Measurements from ENCODE around the gene UMODL1. TPM values are rescaled to one million over a fixed set of nuclear protein-coding genes. Genes with fewer than 3 reads are reported as not detected.

The UMODL1 gene
- total RNA-seq, 3 donors from 2014 or later = 0.14 to 0.90 (median 0.16) TPM

DNA sequence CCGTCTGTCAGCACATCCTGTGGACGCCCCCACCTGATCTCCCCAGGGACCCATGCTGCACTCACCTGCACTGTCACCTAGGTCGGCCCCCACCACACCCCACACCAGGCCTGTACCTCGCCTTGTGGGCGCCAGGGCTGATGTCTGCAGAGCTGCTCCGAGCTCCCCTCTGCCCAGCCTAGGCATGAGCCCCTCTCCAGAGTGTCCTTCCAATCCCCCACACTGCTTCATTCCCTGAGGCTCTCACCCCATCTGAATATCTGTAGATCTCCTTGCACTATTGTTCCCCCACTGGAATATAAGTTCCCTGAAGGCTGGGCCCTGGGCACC, 12.2 kb downstream of the UMODL1 start:
- no peak for ATAC-seq
- TF ChIP-seq, protein P1, sequence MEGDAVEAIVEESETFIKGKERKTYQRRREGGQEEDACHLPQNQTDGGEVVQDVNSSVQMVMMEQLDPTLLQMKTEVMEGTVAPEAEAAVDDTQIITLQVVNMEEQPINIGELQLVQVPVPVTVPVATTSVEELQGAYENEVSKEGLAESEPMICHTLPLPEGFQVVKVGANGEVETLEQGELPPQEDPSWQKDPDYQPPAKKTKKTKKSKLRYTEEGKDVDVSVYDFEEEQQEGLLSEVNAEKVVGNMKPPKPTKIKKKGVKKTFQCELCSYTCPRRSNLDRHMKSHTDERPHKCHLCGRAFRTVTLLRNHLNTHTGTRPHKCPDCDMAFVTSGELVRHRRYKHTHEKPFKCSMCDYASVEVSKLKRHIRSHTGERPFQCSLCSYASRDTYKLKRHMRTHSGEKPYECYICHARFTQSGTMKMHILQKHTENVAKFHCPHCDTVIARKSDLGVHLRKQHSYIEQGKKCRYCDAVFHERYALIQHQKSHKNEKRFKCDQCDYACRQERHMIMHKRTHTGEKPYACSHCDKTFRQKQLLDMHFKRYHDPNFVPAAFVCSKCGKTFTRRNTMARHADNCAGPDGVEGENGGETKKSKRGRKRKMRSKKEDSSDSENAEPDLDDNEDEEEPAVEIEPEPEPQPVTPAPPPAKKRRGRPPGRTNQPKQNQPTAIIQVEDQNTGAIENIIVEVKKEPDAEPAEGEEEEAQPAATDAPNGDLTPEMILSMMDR (IDR thresholded peaks at IDR 0.05) = no peak
- Histone ChIP-seq H3K36me3 (ENCODE audit: low read depth) (no peaks in the 10 kb centered on the region), H3K9me3 (no peaks in the 10 kb centered on the region), H3K4me3 (no peak overlapping the region), H3K4me1 (ENCODE audit: low read depth) (peaks cover 7% of the 10 kb centered on the region)
- no peak for DNase-seq
- intact Hi-C loops (cut with DNase I, micrococcal nuclease) = no loop called here

DNA sequence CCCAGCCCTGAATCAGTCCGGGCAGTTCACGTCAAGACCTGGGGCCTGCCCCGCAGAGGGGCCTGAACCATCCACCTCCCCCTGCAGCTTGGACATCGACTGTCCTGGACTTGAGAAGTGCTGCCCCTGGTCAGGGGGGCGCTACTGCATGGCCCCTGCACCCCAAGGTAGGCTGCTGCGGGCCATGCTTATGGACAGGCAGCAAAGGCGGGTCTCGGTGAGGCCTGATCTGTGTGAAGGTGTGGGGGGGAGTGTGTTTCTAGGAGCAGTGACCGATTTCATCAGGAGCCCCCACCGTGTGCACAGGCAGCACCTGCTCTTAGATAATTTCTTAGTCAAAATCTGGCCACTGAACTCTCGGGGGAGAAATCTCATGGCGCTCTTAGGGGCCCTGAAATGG, 13.0 kb downstream of the UMODL1 start:
- H3K9me3 ChIP-seq = no peaks in the 10 kb centered on the region
- no peak overlapping the region for H3K4me3 ChIP-seq
- ATAC-seq (no peak), DNase-seq (no peak)
- TF ChIP-seq, protein P1 (IDR thresholded peaks at IDR 0.05) = no peak
- peaks cover 11% of the 10 kb centered on the region for H3K4me1 ChIP-seq (ENCODE audit: low read depth)
- H3K36me3 ChIP-seq (ENCODE audit: low read depth) = no peaks in the 10 kb centered on the region
- intact Hi-C loops (cut with DNase I, micrococcal nuclease) = no loop called here

DNA sequence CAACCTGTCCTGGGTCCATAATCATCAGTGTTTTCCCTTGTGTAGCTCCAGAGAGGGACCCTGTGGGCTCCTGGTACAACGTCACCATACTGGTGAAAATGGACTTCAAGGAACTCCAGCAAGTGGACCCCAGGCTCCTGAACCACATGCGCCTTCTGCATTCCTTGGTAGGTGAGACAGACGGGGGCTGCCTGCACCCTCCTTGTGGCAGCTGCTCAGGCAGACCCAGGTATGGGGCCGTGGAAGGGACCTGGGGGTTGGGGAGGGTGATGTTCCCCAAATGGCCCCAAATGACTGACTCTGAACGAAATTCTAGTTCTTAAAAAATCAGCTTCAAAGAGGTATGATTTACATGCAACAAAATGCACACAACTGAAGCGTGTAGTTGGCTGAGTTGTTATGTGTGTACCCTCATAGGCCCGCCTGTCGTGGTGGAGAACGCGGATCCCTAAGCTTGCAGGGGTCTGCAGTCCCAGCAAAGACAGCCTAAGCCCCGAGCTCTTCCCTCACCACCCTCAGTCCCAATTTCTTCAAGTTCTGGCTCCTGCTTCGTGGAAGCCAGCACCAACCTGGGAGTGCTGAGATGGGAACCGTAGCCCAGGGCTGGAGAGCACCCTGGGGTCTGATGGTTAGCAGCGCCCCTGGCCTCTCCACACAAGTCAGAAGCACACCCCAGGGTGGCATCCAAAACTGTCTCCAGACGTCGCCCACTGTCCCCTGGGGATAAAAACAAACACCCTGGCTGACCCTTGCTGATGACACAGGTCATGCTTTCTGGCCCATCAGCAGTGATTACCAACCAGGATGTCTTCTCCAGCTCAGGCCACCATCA, 14.3 kb downstream of the UMODL1 start:
- H3K9me3 ChIP-seq = no peaks in the 10 kb centered on the region
- TF ChIP-seq, protein P1 (IDR thresholded peaks at IDR 0.05) = no peak
- intact Hi-C loops (cut with DNase I, micrococcal nuclease) = no loop called here
- peaks cover 14% of the 10 kb centered on the region for H3K4me1 ChIP-seq (ENCODE audit: low read depth)
- ATAC-seq (no peak), DNase-seq (peak in 1 of 3 donors; percentile 44)
- no peaks in the 10 kb centered on the region for H3K36me3 ChIP-seq (ENCODE audit: low read depth)
- no peak overlapping the region for H3K4me3 ChIP-seq

DNA sequence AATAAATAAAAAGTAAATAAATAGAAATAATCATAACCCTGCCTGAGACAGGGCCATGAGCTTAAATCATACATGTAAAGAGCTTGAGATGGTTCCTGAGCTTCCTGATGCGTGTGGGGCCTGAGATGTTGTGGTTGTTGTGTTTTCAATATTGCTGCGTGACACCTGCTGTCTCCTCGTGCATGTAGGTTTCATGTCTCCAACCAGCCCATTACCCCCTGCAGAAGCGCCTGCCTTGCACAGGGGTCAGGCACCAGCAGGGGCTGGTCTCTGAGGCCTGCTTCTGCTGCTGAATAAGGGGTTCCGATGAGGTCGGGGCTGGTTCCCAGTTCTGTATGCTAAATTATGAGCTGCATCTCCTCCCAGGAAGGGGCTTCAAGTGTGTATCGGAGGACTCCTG, 15.9 kb downstream of the UMODL1 start:
- TF ChIP-seq, protein P1 (IDR thresholded peaks at IDR 0.05) = no peak
- peaks cover 14% of the 10 kb centered on the region for H3K4me1 ChIP-seq (ENCODE audit: low read depth)
- DNase-seq = no peak
- H3K4me3 ChIP-seq = no peak overlapping the region
- no peak for ATAC-seq
- intact Hi-C loops (cut with DNase I, micrococcal nuclease) = no loop called here
- no peaks in the 10 kb centered on the region for H3K36me3 ChIP-seq (ENCODE audit: low read depth)
- H3K9me3 ChIP-seq = no peaks in the 10 kb centered on the region

DNA sequence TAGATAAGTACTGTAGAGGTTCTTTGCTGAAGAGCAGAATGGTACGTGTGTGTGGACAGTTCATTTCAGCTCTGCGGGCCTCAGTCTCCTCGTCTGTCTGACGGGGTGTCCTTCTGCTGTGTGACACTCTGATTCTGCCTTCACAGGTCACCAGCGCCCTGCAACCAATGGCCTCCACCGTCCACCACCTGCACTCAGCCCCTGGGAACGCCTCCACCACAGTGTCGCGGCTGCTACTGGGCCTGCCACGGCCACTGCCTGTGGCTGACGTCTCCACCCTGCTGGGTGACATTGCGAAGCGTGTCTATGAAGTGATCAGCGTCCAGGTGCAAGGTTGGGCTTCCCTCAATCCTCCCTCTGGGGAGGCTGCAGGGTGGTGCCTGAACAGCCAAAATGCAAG, 17.0 kb downstream of the UMODL1 start:
- no peak overlapping the region for H3K4me3 ChIP-seq
- H3K4me1 ChIP-seq (ENCODE audit: low read depth) = peaks cover 14% of the 10 kb centered on the region
- TF ChIP-seq, protein P1 (IDR thresholded peaks at IDR 0.05) = no peak
- DNase-seq = no peak
- intact Hi-C loops (cut with DNase I, micrococcal nuclease) = no loop called here
- no peaks in the 10 kb centered on the region for H3K9me3 ChIP-seq
- no peak for ATAC-seq
- no peaks in the 10 kb centered on the region for H3K36me3 ChIP-seq (ENCODE audit: low read depth)

All from mucosa of descending colon (tissue), 3 donors.